Prostate gland (tissue), 2 donors: Measurements from ENCODE around the gene SPHK2. TPM values are rescaled to one million over a fixed set of nuclear protein-coding genes. Genes with fewer than 3 reads are reported as not detected.

Source experiments
- DNase-seq: peaks from one replicate; pipeline ENCODE4 v3.0.0-alpha.2; 2019; ENCODE audit warnings: low spot score
- H3K27ac ChIP-seq, 2 donors: fragments of 200-600 bp; sonication (generic); 2 replicates each; pipeline ENCODE4 v1.5.1; 2017 to 2019
- H3K27me3 ChIP-seq: fragments of 200-600 bp; sonication (generic); replicated peaks from 2 replicates; pipeline ENCODE4 v1.5.1; 2019; ENCODE audit not compliant: insufficient read depth
- H3K36me3 ChIP-seq, 2 donors: fragments of 200-600 bp; sonication (generic); 1 replicate in 1 of 2; 2 replicates in 1 of 2; pipeline versions ENCODE4 v1.5.1 to v1.8.1; 2017 to 2019
- H3K4me1 ChIP-seq: fragments of 200-600 bp; sonication (generic); replicated peaks from 2 replicates; pipeline ENCODE4 v1.5.1; 2019
- H3K4me3 ChIP-seq, 2 donors: fragments of 200-600 bp; sonication (generic); 2 replicates each; pipeline ENCODE4 v1.5.1; 2017 to 2019
- H3K9me3 ChIP-seq: fragments of 200-600 bp; sonication (generic); 2 replicates; pipeline ENCODE4 v1.5.1; 2017
- CTCF ChIP-seq, 4 experiments: fragments of 200-600 bp in 2 of 4; fragments of 450-650 bp in 2 of 4; sonication (generic) in 2 of 4; IDR thresholded peaks; 1 replicate in 3 of 4; 2 replicates in 1 of 4; pipeline ENCODE4 v1.5.1; 2016 to 2019; ENCODE audit warnings: antibody characterized with exemption in 4 of 4, mild to moderate bottlenecking in 2 of 4, moderate library complexity in 2 of 4
- POLR2A ChIP-seq: fragments of 450-650 bp; IDR thresholded peaks from one replicate; pipeline ENCODE4 v1.6.1; 2016; ENCODE audit warnings: antibody characterized with exemption, mild to moderate bottlenecking
- POLR2AphosphoS5 ChIP-seq: sonication (generic); formaldehyde crosslinking; IDR thresholded peaks from one replicate; pipeline ENCODE4 v1.6.1; 2017; ENCODE audit warnings: antibody characterized with exemption
- WGBS: methylation state at CpG from one replicate; pipeline ENCODE4 v1.1.5; 2018; 5-methylcytosine and 5-hydroxymethylcytosine counted together
- intact Hi-C: fragments of 100-400 bp; cut with DNase I; formaldehyde crosslinking; loops from one replicate; pipeline ENCODE4 v1.14.2; 2022
- total RNA-seq, 2 donors: library from RNA; depleted of rRNA; stranded (reverse); fragments of >200 nt; gene quantifications; one replicate each; pipeline ENCODE4 v1.1.0, GENCODE V29; 2016

SPHK2 gene
- total RNA-seq, 2 donors from 2014 or later, result 24.8 to 25.4 TPM

GRCh38 chr19:48619692-48620585, 633 bp downstream of the SPHK2 start:
- H3K4me1 ChIP-seq, result peaks cover 25% of the 10 kb centered on the region
- TF ChIP-seq CTCF (IDR thresholded peaks at IDR 0.05) (no peak), POLR2AphosphoS5 (no peak), POLR2A (no peak)
- intact Hi-C loops, result no loop called here

GRCh38 chr19:48623556-48624066, 4.3 kb downstream of the SPHK2 start:
- Histone ChIP-seq H3K9me3 (no peaks in the 10 kb centered on the region), H3K4me3 (peak overlapping the region in 1 of 2 donors; percentile 49)
- intact Hi-C loops, result no loop called here

More at GRCh38 chr19:48619692-48620585, 633 bp downstream of the SPHK2 start:
- H3K9me3 ChIP-seq, result no peaks in the 10 kb centered on the region
- DNase-seq, result no peak
- peak overlapping the region; percentile 83 to 89 for H3K4me3 ChIP-seq
- H3K27me3 ChIP-seq, result no peaks in the 10 kb centered on the region
- H3K27ac ChIP-seq, result peak overlapping the region; percentile 88
- 24% methylated on average over 6 of the region's 6 CpGs for WGBS
- H3K36me3 ChIP-seq, result peaks cover 16 to 21% of the 10 kb centered on the region in 2 donors

GRCh38 chr19:48624067-48624594, 4.8 kb downstream of the SPHK2 start:
- DNase-seq, result peak; percentile 97
- TF ChIP-seq CTCF (IDR thresholded peaks at IDR 0.05) (peak in 2 of 4 experiments; percentile 24 to 44), POLR2A (peak; percentile 58), POLR2AphosphoS5 (peak; percentile 95)
- Histone ChIP-seq H3K4me1 (peaks cover 2% of the 10 kb centered on the region), H3K36me3 (no peaks in the 10 kb centered on the region), H3K9me3 (no peaks in the 10 kb centered on the region), H3K27me3 (no peaks in the 10 kb centered on the region), H3K4me3 (peak overlapping the region; percentile 37 to 49), H3K27ac (peak overlapping the region; percentile 65 to 71)
- intact Hi-C loops, result no loop called here
- WGBS, result under 1% methylated on average over 34 of the region's 40 CpGs

More at GRCh38 chr19:48623556-48624066, 4.3 kb downstream of the SPHK2 start:
- Histone ChIP-seq H3K27me3 (no peaks in the 10 kb centered on the region), H3K4me1 (peaks cover 2% of the 10 kb centered on the region), H3K27ac (peak overlapping the region; percentile 65 to 71), H3K36me3 (no peaks in the 10 kb centered on the region)
- no peak for DNase-seq
- TF ChIP-seq POLR2AphosphoS5 (no peak), POLR2A (no peak), CTCF (IDR thresholded peaks at IDR 0.05) (no peak)
- whole genome bisulfite sequencing, result 7% methylated on average over 8 of the region's 8 CpGs

- 47% methylated on average over 24 of the region's 24 CpGs for WGBS
- Histone ChIP-seq H3K36me3 (no peaks in the 10 kb centered on the region), H3K27ac (peak overlapping the region; percentile 65 to 71), H3K9me3 (no peaks in the 10 kb centered on the region), H3K4me3 (peak overlapping the region; percentile 37 to 49), H3K4me1 (peaks cover 2% of the 10 kb centered on the region), H3K27me3 (no peaks in the 10 kb centered on the region)
- DNase-seq, result no peak
- intact Hi-C loops, result no loop called here
- TF ChIP-seq POLR2AphosphoS5 (no peak), CTCF (IDR thresholded peaks at IDR 0.05) (no peak), POLR2A (no peak)
These were observed 5.8 kb downstream of the SPHK2 start for GRCh38 chr19:48624791-48625723.
